HepG2 (cell line): ENCODE measurements around the gene EEFSEC. TPM values are rescaled to one million over a fixed set of nuclear protein-coding genes. Genes with fewer than 3 reads are reported as not detected.

Experiments used
- ARHGAP35 ChIP-seq: sonication (generic); formaldehyde crosslinking; IDR thresholded peaks from 2 replicates; pipeline ENCODE4 v1.9.0; 2022; ENCODE audit warnings: mild to moderate bottlenecking, inconsistent platforms, moderate library complexity, missing genetic modification reagents, borderline replicate concordance
- CBFB ChIP-seq: sonication (generic); formaldehyde crosslinking; IDR thresholded peaks from 2 replicates; pipeline ENCODE4 v1.4.0; 2020; ENCODE audit warnings: missing genetic modification reagents
- CCDC6 ChIP-seq: sonication (generic); formaldehyde crosslinking; IDR thresholded peaks from 2 replicates; pipeline ENCODE4 v1.8.1; 2022; ENCODE audit warnings: mild to moderate bottlenecking, missing genetic modification reagents, moderate library complexity
- ETV6 ChIP-seq: sonication (generic); formaldehyde crosslinking; conservative IDR thresholded peaks from 2 replicates; pipeline ENCODE4 v1.4.0; 2020; ENCODE audit warnings: missing genetic modification reagents
- FOXA3 ChIP-seq: IDR thresholded peaks from 2 replicates; pipeline ENCODE4 v1.6.1; 2016; ENCODE audit warnings: missing genetic modification reagents, missing compliant biosample characterization
- FOXK1 ChIP-seq: sonication (generic); formaldehyde crosslinking; IDR thresholded peaks from 2 replicates; pipeline ENCODE4 v1.4.0; 2020; ENCODE audit warnings: low read depth, missing genetic modification reagents, borderline replicate concordance
- GTF3A ChIP-seq: sonication (generic); formaldehyde crosslinking; conservative IDR thresholded peaks from 2 replicates; pipeline ENCODE4 v1.4.0; 2020; ENCODE audit warnings: mild to moderate bottlenecking, missing genetic modification reagents
- PHF20 ChIP-seq: sonication (generic); formaldehyde crosslinking; IDR thresholded peaks from 2 replicates; pipeline ENCODE4 v1.5.0; 2020; ENCODE audit warnings: mild to moderate bottlenecking, missing genetic modification reagents
- RARG ChIP-seq: sonication (generic); formaldehyde crosslinking; IDR thresholded peaks from 2 replicates; pipeline ENCODE4 v1.4.0; 2020; ENCODE audit warnings: low read depth, mild to moderate bottlenecking, missing genetic modification reagents
- RXRB ChIP-seq: IDR thresholded peaks from 2 replicates; pipeline ENCODE4 v1.6.1; 2016; ENCODE audit warnings: borderline replicate concordance, missing genetic modification reagents, missing compliant biosample characterization
- U2AF1 ChIP-seq: fragments of 200-400 bp; formaldehyde crosslinking; optimal IDR thresholded peaks from 2 replicates; pipeline ENCODE3; 2017; ENCODE audit warnings: mild to moderate bottlenecking, low read depth, low read length
- ZNF205 ChIP-seq: IDR thresholded peaks from 2 replicates; pipeline ENCODE4 v1.6.1; 2018; ENCODE audit warnings: missing biosample characterization, missing genetic modification reagents
- ZNF607 ChIP-seq: sonication (generic); formaldehyde crosslinking; IDR thresholded peaks from 2 replicates; pipeline ENCODE4 v1.5.1; 2020; ENCODE audit warnings: missing genetic modification reagents, mild to moderate bottlenecking, borderline replicate concordance
- ZNF773 ChIP-seq: sonication (generic); formaldehyde crosslinking; IDR thresholded peaks from 2 replicates; pipeline ENCODE4 v1.4.0; 2020; ENCODE audit warnings: missing genetic modification reagents, borderline replicate concordance
- ZNF790 ChIP-seq: sonication (generic); formaldehyde crosslinking; IDR thresholded peaks from 2 replicates; pipeline ENCODE4 v1.8.0; 2022; ENCODE audit warnings: missing genetic modification reagents, mild to moderate bottlenecking, borderline replicate concordance
- ZSCAN31 ChIP-seq: sonication (generic); formaldehyde crosslinking; IDR thresholded peaks from 2 replicates; pipeline ENCODE4 v1.5.0; 2020; ENCODE audit warnings: low read depth, mild to moderate bottlenecking, missing genetic modification reagents
- polyA plus RNA-seq, 8 experiments: library from polyadenylated mRNA; depleted of rRNA in 3 of 8; stranded (reverse) in 7 of 8; unstranded in 1 of 8; fragments of >200 nt; fragmentation: Illumina TruSeq in 4 of 8; extraction: Trizol in 4 of 8; gene quantifications; 2 replicates each; pipeline versions ENCODE4 v1.2.1 to v1.2.3, GENCODE V29; 2011 to 2016; ENCODE audit warnings: low read depth in 4 of 8, missing spikeins in 1 of 8, mixed read lengths in 1 of 8; ENCODE audit not compliant: insufficient read depth in 1 of 8
- total RNA-seq, 5 experiments: library from RNA; depleted of rRNA; stranded (reverse); fragments of >200 nt; fragmentation: Illumina TruSeq; extraction: Trizol; gene quantifications; 2 replicates each; pipeline ENCODE4 v1.2.3, GENCODE V29; 2016; ENCODE audit warnings: low read depth in 1 of 5
- TF ChIP-seq, protein P1 (sequence below): sonication (generic); formaldehyde crosslinking; IDR thresholded peaks from 2 replicates; pipeline ENCODE4 v1.5.1; 2020; ENCODE audit warnings: mild to moderate bottlenecking, missing genetic modification reagents, borderline replicate concordance
- TF ChIP-seq, protein P2 (sequence below): sonication (generic); formaldehyde crosslinking; IDR thresholded peaks from 2 replicates; pipeline ENCODE4 v1.9.0; 2022; ENCODE audit warnings: low read depth, missing genetic modification reagents

The EEFSEC gene
- total and polyA plus RNA-seq, 2 of the 13 experiments (the other 11 are each of a cell fraction or from before 2014, with no cell fraction given): 6.4 to 24.2 TPM

- TF ChIP-seq, protein P1, sequence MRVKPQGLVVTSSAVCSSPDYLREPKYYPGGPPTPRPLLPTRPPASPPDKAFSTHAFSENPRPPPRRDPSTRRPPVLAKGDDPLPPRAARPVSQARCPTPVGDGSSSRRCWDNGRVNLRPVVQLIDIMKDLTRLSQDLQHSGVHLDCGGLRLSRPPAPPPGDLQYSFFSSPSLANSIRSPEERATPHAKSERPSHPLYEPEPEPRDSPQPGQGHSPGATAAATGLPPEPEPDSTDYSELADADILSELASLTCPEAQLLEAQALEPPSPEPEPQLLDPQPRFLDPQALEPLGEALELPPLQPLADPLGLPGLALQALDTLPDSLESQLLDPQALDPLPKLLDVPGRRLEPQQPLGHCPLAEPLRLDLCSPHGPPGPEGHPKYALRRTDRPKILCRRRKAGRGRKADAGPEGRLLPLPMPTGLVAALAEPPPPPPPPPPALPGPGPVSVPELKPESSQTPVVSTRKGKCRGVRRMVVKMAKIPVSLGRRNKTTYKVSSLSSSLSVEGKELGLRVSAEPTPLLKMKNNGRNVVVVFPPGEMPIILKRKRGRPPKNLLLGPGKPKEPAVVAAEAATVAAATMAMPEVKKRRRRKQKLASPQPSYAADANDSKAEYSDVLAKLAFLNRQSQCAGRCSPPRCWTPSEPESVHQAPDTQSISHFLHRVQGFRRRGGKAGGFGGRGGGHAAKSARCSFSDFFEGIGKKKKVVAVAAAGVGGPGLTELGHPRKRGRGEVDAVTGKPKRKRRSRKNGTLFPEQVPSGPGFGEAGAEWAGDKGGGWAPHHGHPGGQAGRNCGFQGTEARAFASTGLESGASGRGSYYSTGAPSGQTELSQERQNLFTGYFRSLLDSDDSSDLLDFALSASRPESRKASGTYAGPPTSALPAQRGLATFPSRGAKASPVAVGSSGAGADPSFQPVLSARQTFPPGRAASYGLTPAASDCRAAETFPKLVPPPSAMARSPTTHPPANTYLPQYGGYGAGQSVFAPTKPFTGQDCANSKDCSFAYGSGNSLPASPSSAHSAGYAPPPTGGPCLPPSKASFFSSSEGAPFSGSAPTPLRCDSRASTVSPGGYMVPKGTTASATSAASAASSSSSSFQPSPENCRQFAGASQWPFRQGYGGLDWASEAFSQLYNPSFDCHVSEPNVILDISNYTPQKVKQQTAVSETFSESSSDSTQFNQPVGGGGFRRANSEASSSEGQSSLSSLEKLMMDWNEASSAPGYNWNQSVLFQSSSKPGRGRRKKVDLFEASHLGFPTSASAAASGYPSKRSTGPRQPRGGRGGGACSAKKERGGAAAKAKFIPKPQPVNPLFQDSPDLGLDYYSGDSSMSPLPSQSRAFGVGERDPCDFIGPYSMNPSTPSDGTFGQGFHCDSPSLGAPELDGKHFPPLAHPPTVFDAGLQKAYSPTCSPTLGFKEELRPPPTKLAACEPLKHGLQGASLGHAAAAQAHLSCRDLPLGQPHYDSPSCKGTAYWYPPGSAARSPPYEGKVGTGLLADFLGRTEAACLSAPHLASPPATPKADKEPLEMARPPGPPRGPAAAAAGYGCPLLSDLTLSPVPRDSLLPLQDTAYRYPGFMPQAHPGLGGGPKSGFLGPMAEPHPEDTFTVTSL (CRISPR knock-in tag): no peak
- TF ChIP-seq ZNF773 (no peak), ZNF607 (CRISPR knock-in tag) (no peak), ETV6 (CRISPR knock-in tag) (no peak), CBFB (no peak), PHF20 (CRISPR knock-in tag) (no peak), FOXA3 (CRISPR knock-in tag) (peak; percentile 44; the same call in 1 of the 2 replicates), ZNF205 (no peak), ARHGAP35 (no peak), U2AF1 (no peak), GTF3A (CRISPR knock-in tag) (no peak), ZNF790 (CRISPR knock-in tag) (no peak), ZSCAN31 (no peak), RARG (no peak), FOXK1 (no peak), CCDC6 (CRISPR knock-in tag) (no peak), RXRB (peak; percentile 55; the same call in 1 of the 2 replicates)
- TF ChIP-seq, protein P2, sequence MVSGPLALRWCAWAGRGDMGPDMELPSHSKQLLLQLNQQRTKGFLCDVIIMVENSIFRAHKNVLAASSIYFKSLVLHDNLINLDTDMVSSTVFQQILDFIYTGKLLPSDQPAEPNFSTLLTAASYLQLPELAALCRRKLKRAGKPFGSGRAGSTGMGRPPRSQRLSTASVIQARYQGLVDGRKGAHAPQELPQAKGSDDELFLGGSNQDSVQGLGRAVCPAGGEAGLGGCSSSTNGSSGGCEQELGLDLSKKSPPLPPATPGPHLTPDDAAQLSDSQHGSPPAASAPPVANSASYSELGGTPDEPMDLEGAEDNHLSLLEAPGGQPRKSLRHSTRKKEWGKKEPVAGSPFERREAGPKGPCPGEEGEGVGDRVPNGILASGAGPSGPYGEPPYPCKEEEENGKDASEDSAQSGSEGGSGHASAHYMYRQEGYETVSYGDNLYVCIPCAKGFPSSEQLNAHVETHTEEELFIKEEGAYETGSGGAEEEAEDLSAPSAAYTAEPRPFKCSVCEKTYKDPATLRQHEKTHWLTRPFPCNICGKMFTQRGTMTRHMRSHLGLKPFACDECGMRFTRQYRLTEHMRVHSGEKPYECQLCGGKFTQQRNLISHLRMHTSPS (CRISPR knock-in tag): no peak
Measured at GRCh38 chr3:128324911-128325592, 171.8 kb downstream of the EEFSEC start (continued).
